GM18907 (cell line): ENCODE data around the gene ZBTB33.

ENCODE experiments used
- ATAC-seq: cut with Tn5 transposase; IDR thresholded peaks from one replicate; pipeline ENCODE4 v1.9.1; 2021; ENCODE audit warnings: mild to moderate bottlenecking, moderate library complexity; ENCODE audit not compliant: unreplicated experiment

ZBTB33 gene

GRCh38 chrX:120250522-120251271 lies at the start of gene ZBTB33:
ZBTB33 (plus strand) TSS chrX:120250812; CDS start chrX:120253416, 2,604 bp downstream.
- peak; percentile 97 for ATAC-seq

DNA sequence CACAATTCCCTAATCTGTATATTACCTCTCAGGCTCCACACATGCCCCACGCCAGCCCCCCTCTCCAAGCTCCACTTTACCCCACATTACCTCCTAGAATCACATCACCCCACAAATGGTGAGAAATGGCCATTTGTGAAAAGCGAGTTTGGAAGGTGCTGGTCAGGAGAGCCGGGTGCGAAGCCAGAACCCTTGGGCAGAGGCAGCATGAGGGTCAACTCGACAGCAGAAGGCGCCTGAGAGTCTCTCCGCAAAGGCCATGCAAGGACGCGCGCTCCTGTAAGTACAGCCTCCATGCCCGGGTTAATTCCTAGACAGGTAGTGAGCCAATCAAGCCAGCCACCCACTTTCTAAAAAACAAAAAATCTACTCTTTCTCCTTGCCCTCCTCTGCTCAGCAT lies 49.8 kb upstream of the ZBTB33 start:
- no peak for ATAC-seq

DNA sequence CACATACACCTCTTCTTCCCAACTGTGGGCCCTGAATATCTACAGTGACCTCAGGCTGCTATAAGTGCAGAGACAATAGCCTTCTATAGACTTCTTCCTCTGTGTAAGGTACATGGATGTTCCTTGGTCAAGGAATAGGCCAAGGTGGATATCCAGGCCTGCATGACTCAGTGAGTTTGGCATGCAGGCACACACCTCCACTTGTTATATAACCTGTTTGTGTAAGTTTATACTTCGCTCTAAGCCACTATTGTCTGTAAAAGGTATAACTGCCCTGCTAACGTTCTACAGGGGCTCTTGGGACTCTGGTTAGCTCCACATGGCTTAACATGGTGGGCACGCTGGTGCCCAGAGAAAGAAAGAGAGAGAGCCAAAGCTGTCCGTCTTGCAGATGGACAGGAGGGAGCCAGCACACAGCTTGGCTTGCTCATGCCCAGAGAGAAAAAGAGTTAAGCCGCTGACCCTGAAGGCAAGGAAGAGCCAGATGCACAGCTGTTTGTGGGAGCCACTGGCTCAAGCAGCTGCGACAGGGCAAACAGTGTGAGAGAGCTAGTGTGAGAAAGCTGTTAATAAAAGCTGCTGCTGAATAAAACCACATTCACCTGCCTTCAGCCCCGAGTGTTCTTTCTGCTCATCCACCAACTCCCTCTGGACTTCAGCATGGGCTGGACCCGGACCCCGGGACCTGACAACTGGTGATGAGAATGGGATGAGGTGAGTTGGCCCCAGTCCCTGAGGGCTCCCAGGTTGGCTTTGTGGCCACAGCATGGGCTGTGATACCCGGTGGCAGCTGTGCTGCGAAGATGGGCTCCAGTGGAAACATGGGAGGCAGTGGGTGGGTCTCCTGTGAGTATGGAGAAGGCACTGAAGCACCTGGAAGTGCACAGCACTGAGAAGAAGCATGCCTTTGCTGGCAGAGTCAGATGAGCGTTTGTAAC lies 44.5 kb upstream of the ZBTB33 start:
- ATAC-seq = no peak

DNA sequence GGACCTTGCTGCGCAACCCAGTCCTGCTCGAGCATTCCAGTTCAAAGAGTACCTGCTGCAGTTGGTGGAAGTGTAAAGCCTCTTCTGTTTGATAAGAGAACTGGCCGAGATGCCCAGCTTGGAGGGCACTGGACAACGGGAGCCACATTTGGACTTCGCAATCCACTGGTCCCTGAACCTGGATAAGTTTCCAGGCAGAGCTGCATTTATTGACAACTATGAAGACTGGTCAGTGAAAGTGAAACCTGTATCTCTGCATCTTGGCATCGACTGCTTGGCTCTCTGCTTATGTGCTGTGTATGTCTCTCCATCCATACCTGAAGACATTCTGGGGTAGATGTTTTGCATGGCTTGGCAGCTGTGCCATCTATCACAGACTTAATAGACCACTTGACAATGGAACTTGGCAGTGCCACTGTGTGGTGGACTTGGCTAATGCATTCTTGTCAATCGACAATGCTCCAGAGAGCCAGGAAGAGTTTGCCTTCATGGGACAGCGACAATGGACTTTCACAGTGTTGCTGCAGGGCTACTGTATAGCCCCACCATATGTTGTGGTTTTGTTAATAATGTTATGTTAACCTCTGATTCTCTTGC lies 43.5 kb upstream of the ZBTB33 start:
- ATAC-seq = no peak

- peak; percentile 93 for ATAC-seq
These were observed 37.0 kb upstream of the ZBTB33 start for GRCh38 chrX:120213438-120214265.

DNA sequence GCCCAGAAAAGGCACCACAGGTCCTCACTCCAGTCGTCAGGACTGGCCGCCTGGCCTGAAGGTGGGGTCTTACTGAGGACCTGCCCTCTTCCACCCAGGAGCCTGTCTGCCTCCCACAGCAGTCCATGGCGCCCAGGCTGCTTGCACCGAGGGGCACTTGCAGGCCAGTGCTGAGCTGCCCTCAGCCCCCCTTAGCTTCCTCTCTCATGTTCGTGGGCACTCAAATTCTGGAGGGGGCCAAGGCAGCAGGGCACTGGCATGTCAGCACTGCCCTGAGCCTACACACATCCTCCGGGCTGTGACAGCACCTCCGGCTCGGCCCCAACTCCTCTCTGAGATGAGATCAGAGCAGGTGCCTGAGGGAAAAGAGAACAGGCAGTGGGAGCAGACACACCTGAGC lies 27.2 kb upstream of the ZBTB33 start:
- no peak for ATAC-seq

DNA sequence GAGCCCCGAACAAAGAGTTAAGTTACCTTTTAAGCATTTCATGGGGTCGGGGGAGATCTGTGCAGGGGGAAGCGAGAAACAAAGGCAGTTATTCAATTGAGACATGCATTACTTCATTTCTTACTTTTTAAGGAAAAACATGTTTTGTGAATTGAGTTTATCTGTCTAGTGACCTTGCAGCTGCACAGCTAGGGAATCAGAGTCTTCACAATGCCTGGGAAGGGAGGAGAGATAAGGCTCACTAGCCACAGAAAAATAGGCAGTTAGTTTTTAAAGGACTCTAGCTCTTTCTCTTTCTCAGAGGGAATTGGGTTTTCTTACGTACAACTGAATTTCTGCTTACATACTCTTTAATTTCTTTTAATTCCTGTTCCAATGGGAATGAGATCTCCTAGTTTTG lies 26.2 kb upstream of the ZBTB33 start:
- no peak for ATAC-seq

GRCh38 chrX:120228187-120228908 lies 22.3 kb upstream of the ZBTB33 start:
- no peak for ATAC-seq

DNA sequence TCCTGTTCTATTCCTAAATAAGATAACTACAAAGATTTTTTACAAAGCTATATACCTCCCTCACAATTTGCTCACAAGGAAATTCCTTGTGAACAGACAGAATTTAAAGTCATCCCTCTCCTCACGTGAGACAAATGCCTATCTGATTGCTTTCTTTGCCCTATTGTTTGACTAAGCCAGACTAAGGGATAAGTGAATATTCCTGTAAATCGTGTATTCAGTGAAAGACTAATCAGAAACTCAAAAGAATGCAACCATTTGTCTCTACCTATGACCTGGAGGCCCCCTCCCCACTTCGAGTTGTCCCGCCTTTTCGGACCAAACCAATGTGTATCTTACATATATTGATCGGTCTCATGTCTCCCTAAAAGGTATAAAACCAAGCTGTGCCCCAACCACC lies 15.3 kb upstream of the ZBTB33 start:
- ATAC-seq = no peak

GRCh38 chrX:120236687-120237479 lies 13.7 kb upstream of the ZBTB33 start:
- ATAC-seq = no peak

GRCh38 chrX:120238933-120239332 lies 11.7 kb upstream of the ZBTB33 start:
- no peak for ATAC-seq

- no peak for ATAC-seq
These were observed 7.8 kb upstream of the ZBTB33 start for GRCh38 chrX:120242813-120243212.

DNA sequence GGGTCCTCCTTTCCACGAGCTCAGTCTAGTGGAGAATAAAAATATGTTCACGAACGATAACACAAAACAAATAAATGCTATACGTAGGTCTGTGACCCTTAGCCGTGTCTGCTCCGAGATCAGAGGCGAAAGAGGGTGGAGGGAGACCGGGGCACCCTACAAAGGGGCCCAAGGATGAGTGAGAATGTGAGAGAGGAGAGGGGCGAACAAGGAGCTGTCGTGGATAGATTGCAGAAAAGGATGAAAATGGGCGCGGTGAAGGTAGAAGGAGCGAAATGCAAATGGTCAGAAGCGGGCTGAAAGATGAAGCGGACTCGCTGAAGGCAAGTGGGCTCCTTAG lies 6.2 kb upstream of the ZBTB33 start:
- ATAC-seq = peak; percentile 16

DNA sequence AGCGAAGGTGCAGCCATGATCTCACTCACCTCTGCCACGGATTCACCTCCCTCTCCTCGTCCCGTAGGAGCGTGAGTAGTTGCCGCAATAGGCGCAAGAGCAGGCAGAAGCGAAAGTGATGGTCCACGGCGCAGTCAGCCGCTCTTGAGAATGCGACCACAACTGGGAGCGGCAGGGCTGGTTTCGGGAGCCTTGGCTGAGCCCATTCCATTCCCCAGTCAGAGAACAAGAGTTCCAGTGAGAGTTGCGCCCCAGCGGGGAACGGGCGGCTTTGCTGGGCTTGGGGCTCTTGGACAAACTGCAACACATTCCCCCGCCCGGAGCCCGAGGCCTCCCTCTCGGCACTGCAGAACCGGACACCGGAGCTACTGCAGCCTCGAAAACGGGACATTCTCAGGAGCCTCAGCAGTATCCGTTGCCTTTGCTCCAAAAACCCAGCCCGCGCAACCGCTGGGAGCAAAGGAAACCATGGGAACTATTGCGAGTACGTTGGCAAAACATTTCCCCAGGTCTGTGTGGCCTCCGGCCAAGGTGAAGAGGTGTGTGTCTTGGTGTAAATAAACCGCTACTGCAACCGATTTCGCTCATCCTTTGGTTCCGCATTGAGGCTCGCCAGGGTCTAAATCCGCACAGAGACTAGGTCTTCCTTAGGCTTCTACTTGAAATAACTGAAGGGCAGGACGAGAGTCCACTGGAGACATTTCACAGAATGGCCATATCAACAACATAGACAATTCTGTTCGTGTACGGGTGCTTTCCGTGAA lies 5.7 kb upstream of the ZBTB33 start:
- peak; percentile 87 for ATAC-seq

- ATAC-seq = no peak
These were observed 929 bp downstream of the ZBTB33 start for GRCh38 chrX:120251471-120252011.

DNA sequence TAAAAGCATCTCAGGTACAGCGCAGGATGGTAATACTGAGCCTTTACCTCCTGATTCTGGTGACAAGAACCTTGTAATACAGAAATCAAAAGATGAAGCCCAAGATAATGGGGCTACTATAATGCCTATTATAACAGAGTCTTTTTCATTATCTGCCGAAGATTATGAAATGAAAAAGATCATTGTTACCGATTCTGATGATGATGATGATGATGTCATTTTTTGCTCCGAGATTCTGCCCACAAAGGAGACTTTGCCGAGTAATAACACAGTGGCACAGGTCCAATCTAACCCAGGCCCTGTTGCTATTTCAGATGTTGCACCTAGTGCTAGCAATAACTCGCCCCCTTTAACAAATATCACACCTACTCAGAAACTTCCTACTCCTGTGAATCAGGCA lies 3.2 kb downstream of the ZBTB33 start:
- no peak for ATAC-seq

GRCh38 chrX:120260369-120260768 lies 9.8 kb downstream of the ZBTB33 start:
- ATAC-seq = no peak
